Measurements from ENCODE around the gene LDAF1. TPM values are rescaled to one million over a fixed set of nuclear protein-coding genes. Genes with fewer than 3 reads are reported as not detected.

Gene LDAF1
- total RNA-seq, 1 experiment from 2014 or later, result 18.7 TPM

DNA sequence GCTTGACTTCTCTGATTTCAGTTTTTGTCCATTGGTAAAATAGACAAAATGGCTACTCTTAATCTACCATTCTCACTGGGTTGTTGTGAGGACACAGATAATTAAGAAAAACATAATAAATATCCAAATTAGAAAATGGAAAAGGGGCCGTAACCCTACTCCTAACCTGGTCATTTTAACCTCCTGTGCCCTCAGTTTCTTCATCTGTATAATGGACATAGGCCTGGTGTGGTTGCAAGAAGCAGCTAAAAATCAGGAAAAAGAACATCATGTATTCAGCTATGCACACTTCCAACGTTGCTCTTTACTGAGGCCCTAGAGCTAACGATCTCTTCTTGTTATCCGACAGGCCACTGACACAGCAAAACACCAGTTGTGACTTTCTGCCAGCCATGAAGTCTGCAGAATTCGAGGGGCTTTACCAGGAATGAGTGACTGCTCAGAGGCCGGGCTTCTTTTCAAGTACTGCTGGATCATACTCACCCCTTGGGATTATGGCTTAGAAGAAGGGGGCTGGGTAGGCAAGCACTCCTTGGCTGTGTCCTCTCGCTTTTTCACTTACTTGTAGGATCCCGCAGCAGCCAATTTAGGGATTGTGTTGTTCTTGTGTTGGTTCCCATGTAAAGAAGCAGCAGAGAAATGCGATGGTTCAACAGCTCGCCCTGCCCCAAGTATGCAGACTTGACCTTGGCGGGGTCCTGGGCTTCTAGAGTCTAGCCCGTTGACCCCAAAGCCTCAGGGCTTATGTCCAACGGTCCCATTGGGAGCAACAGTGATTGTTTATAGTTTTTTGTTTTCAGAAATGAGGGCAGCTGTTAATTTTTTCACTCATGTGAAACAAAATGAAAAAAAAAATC is 20.9 kb downstream of the LDAF1 start:
- Histone ChIP-seq H3K14ac (ENCODE audit: insufficient read depth, low read length) (no peak overlapping the region), H4K8ac (replicated peaks; ENCODE audit: insufficient read length, low read depth, low read length) (no peak overlapping the region), H2BK120ac (ENCODE audit: low read depth, low read length, poor library complexity, severe bottlenecking) (no peak overlapping the region), H3K79me2 (ENCODE audit: insufficient read depth, low read length) (peaks cover 2% of the 10 kb centered on the region; the same call in 1 of the 2 replicates), H2AK5ac (ENCODE audit: insufficient read length, low read length) (no peak overlapping the region), H2BK20ac (ENCODE audit: low read depth, low read length, poor library complexity, severe bottlenecking) (no peak overlapping the region), H3K79me1 (ENCODE audit: insufficient read depth, low read depth, low read length, poor library complexity, severe bottlenecking) (no peaks in the 10 kb centered on the region), H4K20me1 (ENCODE audit: control insufficient read depth, insufficient read depth, insufficient read length) (no peaks in the 10 kb centered on the region), H3K23ac (ENCODE audit: insufficient read length, low read depth, low read length) (no peak overlapping the region), H3K4me1 (ENCODE audit: insufficient read depth, low read length) (no peaks in the 10 kb centered on the region), H3K23me2 (ENCODE audit: insufficient read length, low read depth, low read length, poor library complexity, severe bottlenecking) (no peaks in the 10 kb centered on the region), H3K4ac (ENCODE audit: low read depth, low read length) (no peak overlapping the region), H3K4me2 (ENCODE audit: insufficient read depth, insufficient read length, low read length) (no peak overlapping the region), H3K18ac (ENCODE audit: insufficient read length, low read depth, low read length) (no peak overlapping the region), H2BK12ac (ENCODE audit: insufficient read length, low read depth, low read length) (no peak overlapping the region), H3K27me3 (ENCODE audit: insufficient read depth, low read length) (no peaks in the 10 kb centered on the region), H3K27ac (ENCODE audit: insufficient read length, low read depth, low read length) (no peak overlapping the region), H3K56ac (ENCODE audit: insufficient read length, low read depth, low read length) (no peak overlapping the region), H2AFZ (ENCODE audit: low read length) (no peak overlapping the region), H2BK15ac (ENCODE audit: low read depth, low read length) (no peak overlapping the region), H3T11ph (ENCODE audit: low read length) (no peak overlapping the region), H2BK5ac (ENCODE audit: insufficient read length, low read length) (no peak overlapping the region), H4K5ac (ENCODE audit: insufficient read length, low read depth, low read length) (no peak overlapping the region), H3K9ac (ENCODE audit: extremely low read depth, insufficient read length, low read length) (no peak overlapping the region), H4K91ac (ENCODE audit: insufficient read length, low read depth, low read length) (no peak overlapping the region), H3K9me3 (ENCODE audit: control insufficient read depth, low read depth, low read length) (peaks cover 10% of the 10 kb centered on the region)
- Mint-ChIP-seq H3K4me3 (no peak overlapping the region), H3K9me3 (peaks cover 30 to 35% of the 10 kb centered on the region in 2 experiments), H3K4me1 (peaks cover 2 to 3% of the 10 kb centered on the region in 2 experiments; a peak in 3 of 4 replicates), H3K27ac (no peak overlapping the region), H3K27me3 (ENCODE audit: low read depth) (no peaks in the 10 kb centered on the region), H3K36me3 (ENCODE audit: insufficient read depth in 1 of 3, low read depth in 3 of 3) (peaks cover 69 to 90% (median 84%) of the 10 kb centered on the region in 3 experiments)
- WGBS (ENCODE audit: extremely low coverage, insufficient read length, low lambda C conversion rate), result no CpG with 5 or more reads among the region's 13 CpGs
- no peak for DNase-seq
- TF ChIP-seq, protein P1, sequence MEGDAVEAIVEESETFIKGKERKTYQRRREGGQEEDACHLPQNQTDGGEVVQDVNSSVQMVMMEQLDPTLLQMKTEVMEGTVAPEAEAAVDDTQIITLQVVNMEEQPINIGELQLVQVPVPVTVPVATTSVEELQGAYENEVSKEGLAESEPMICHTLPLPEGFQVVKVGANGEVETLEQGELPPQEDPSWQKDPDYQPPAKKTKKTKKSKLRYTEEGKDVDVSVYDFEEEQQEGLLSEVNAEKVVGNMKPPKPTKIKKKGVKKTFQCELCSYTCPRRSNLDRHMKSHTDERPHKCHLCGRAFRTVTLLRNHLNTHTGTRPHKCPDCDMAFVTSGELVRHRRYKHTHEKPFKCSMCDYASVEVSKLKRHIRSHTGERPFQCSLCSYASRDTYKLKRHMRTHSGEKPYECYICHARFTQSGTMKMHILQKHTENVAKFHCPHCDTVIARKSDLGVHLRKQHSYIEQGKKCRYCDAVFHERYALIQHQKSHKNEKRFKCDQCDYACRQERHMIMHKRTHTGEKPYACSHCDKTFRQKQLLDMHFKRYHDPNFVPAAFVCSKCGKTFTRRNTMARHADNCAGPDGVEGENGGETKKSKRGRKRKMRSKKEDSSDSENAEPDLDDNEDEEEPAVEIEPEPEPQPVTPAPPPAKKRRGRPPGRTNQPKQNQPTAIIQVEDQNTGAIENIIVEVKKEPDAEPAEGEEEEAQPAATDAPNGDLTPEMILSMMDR (conservative IDR thresholded peaks at IDR 0.05), result no peak
